ENCODE data around the gene CEMIP2.
"Not testable (repeated sequence)": the region's sequence is repeated elsewhere in the genome, so short reads cannot be mapped to it uniquely, and the experiment has no call there.

CEMIP2 gene

GRCh38 chr9:71692337-71692736 lies 76.0 kb downstream of the CEMIP2 start:
- no peak overlapping the region for H3K27ac ChIP-seq (ENCODE audit: poor library complexity, severe bottlenecking)
- peaks cover 15% of the 10 kb centered on the region for H3K4me1 ChIP-seq (ENCODE audit: insufficient read depth, poor library complexity, severe bottlenecking)
- DNase-seq (ENCODE audit: low spot score) (no peak), ATAC-seq (ENCODE audit: low read depth) (peak; percentile 47; the same call in 1 of the 3 replicates)
- H3K9me3 ChIP-seq (ENCODE audit: severe bottlenecking) = no peaks in the 10 kb centered on the region
- H3K36me3 ChIP-seq (ENCODE audit: low read depth) = peaks cover 53% of the 10 kb centered on the region
- H3K27me3 ChIP-seq (ENCODE audit: insufficient read depth, poor library complexity, severe bottlenecking) = no peaks in the 10 kb centered on the region
- TF ChIP-seq CTCF (IDR thresholded peaks at IDR 0.05; ENCODE audit: poor library complexity, severe bottlenecking) = no peak
- H3K4me3 ChIP-seq (ENCODE audit: severe bottlenecking) = no peak overlapping the region

GRCh38 chr9:71691576-71691975 lies 76.7 kb downstream of the CEMIP2 start:
- not testable (repeated sequence) for DNase-seq (ENCODE audit: low spot score); H3K27me3 ChIP-seq (ENCODE audit: insufficient read depth, poor library complexity, severe bottlenecking); H3K9me3 ChIP-seq (ENCODE audit: severe bottlenecking); ATAC-seq (ENCODE audit: low read depth); H3K4me3 ChIP-seq (ENCODE audit: severe bottlenecking)
- peak overlapping the region; percentile 33 for H3K27ac ChIP-seq (ENCODE audit: poor library complexity, severe bottlenecking)
- peaks cover 53% of the 10 kb centered on the region for H3K36me3 ChIP-seq (ENCODE audit: low read depth)
- H3K4me1 ChIP-seq (ENCODE audit: insufficient read depth, poor library complexity, severe bottlenecking) = peaks cover 15% of the 10 kb centered on the region

GRCh38 chr9:71690689-71691435 lies 77.5 kb downstream of the CEMIP2 start:
- peaks cover 54% of the 10 kb centered on the region for H3K36me3 ChIP-seq (ENCODE audit: low read depth)
- no peaks in the 10 kb centered on the region for H3K9me3 ChIP-seq (ENCODE audit: severe bottlenecking)
- no peak overlapping the region for H3K4me3 ChIP-seq (ENCODE audit: severe bottlenecking)

GRCh38 chr9:71690063-71690688 lies 78.1 kb downstream of the CEMIP2 start:
- peaks cover 52% of the 10 kb centered on the region for H3K36me3 ChIP-seq (ENCODE audit: low read depth)
- H3K4me1 ChIP-seq (ENCODE audit: insufficient read depth, poor library complexity, severe bottlenecking) = peaks cover 20% of the 10 kb centered on the region
- no peak for TF ChIP-seq CTCF (IDR thresholded peaks at IDR 0.05; ENCODE audit: poor library complexity, severe bottlenecking)

More at GRCh38 chr9:71690689-71691435, 77.5 kb downstream of the CEMIP2 start:
- ATAC-seq (ENCODE audit: low read depth) (peak; percentile 87), DNase-seq (ENCODE audit: low spot score) (no peak)
- Histone ChIP-seq H3K4me1 (ENCODE audit: insufficient read depth, poor library complexity, severe bottlenecking) (peaks cover 15% of the 10 kb centered on the region), H3K27ac (ENCODE audit: poor library complexity, severe bottlenecking) (peak overlapping the region; percentile 33), H3K27me3 (ENCODE audit: insufficient read depth, poor library complexity, severe bottlenecking) (no peaks in the 10 kb centered on the region)
- no peak for TF ChIP-seq CTCF (IDR thresholded peaks at IDR 0.05; ENCODE audit: poor library complexity, severe bottlenecking)

GRCh38 chr9:71687676-71688075 lies 80.6 kb downstream of the CEMIP2 start:
- Histone ChIP-seq H3K27ac (ENCODE audit: poor library complexity, severe bottlenecking) (no peak overlapping the region), H3K9me3 (ENCODE audit: severe bottlenecking) (no peaks in the 10 kb centered on the region), H3K4me1 (ENCODE audit: insufficient read depth, poor library complexity, severe bottlenecking) (peaks cover 30% of the 10 kb centered on the region), H3K36me3 (ENCODE audit: low read depth) (peaks cover 29% of the 10 kb centered on the region), H3K27me3 (ENCODE audit: insufficient read depth, poor library complexity, severe bottlenecking) (no peaks in the 10 kb centered on the region), H3K4me3 (ENCODE audit: severe bottlenecking) (no peak overlapping the region)
- no peak for TF ChIP-seq CTCF (IDR thresholded peaks at IDR 0.05; ENCODE audit: poor library complexity, severe bottlenecking)
- no peak for ATAC-seq (ENCODE audit: low read depth)
- DNase-seq (ENCODE audit: low spot score) = no peak

More at GRCh38 chr9:71690063-71690688, 78.1 kb downstream of the CEMIP2 start:
- Histone ChIP-seq H3K27ac (ENCODE audit: poor library complexity, severe bottlenecking) (peak overlapping the region; percentile 33), H3K4me3 (ENCODE audit: severe bottlenecking) (no peak overlapping the region), H3K9me3 (ENCODE audit: severe bottlenecking) (no peaks in the 10 kb centered on the region), H3K27me3 (ENCODE audit: insufficient read depth, poor library complexity, severe bottlenecking) (no peaks in the 10 kb centered on the region)
- DNase-seq (ENCODE audit: low spot score) = no peak
- no peak for ATAC-seq (ENCODE audit: low read depth)
